Hepatocyte (in vitro differentiated cells): Measurements from ENCODE around the gene KCNJ5. TPM values are rescaled to one million over a fixed set of nuclear protein-coding genes. Genes with fewer than 3 reads are reported as not detected.

Source experiments
- DNase-seq: peaks from one replicate; pipeline ENCODE4 v3.0.0-alpha.2; 2016; ENCODE audit warnings: low spot score
- H2AFZ ChIP-seq: fragments of 200-600 bp; sonication (generic); 2 replicates; pipeline ENCODE4 v1.6.0; 2016; ENCODE audit warnings: antibody characterized with exemption, mild to moderate bottlenecking
- H3K27ac ChIP-seq: fragments of 200-600 bp; sonication (generic); 2 replicates; pipeline ENCODE4 v1.5.1; 2016; ENCODE audit warnings: mild to moderate bottlenecking
- H3K27me3 ChIP-seq: fragments of 200-600 bp; sonication (generic); 2 replicates; pipeline ENCODE4 v1.6.1; 2016
- H3K36me3 ChIP-seq: fragments of 200-600 bp; sonication (generic); replicated peaks from 2 replicates; pipeline ENCODE4 v1.5.1; 2016; ENCODE audit warnings: low read depth; ENCODE audit not compliant: insufficient read depth
- H3K4me1 ChIP-seq: fragments of 200-600 bp; sonication (generic); 2 replicates; pipeline ENCODE4 v1.5.1; 2016; ENCODE audit warnings: mild to moderate bottlenecking, moderate library complexity; ENCODE audit not compliant: insufficient read depth
- H3K4me2 ChIP-seq: fragments of 200-600 bp; sonication (generic); 2 replicates; pipeline ENCODE4 v1.6.0; 2016
- H3K4me3 ChIP-seq: fragments of 200-600 bp; sonication (generic); 2 replicates; pipeline ENCODE4 v1.5.1; 2016; ENCODE audit warnings: mild to moderate bottlenecking
- H3K79me2 ChIP-seq: fragments of 200-600 bp; sonication (generic); 2 replicates; pipeline ENCODE4 v1.6.0; 2017; ENCODE audit warnings: mild to moderate bottlenecking
- H3K9me2 ChIP-seq: fragments of 200-600 bp; sonication (generic); replicated peaks from 2 replicates; pipeline ENCODE4 v1.6.0; 2017; ENCODE audit warnings: mild to moderate bottlenecking; ENCODE audit not compliant: insufficient read depth
- H3K9me3 ChIP-seq: fragments of 200-600 bp; sonication (generic); 2 replicates; pipeline ENCODE4 v1.5.1; 2016; ENCODE audit warnings: low read depth, mild to moderate bottlenecking
- H4K20me1 ChIP-seq: fragments of 200-600 bp; sonication (generic); 2 replicates; pipeline ENCODE4 v1.6.0; 2016; ENCODE audit warnings: mild to moderate bottlenecking; ENCODE audit not compliant: insufficient read depth, poor library complexity, severe bottlenecking
- CTCF ChIP-seq: fragments of 200-600 bp; sonication (generic); IDR thresholded peaks from 2 replicates; pipeline ENCODE4 v1.5.1; 2016; ENCODE audit warnings: antibody characterized with exemption, mild to moderate bottlenecking; ENCODE audit not compliant: poor library complexity
- EZH2 ChIP-seq: fragments of 200-600 bp; sonication (generic); IDR thresholded peaks from 2 replicates; pipeline ENCODE4 v1.6.1; 2016; ENCODE audit warnings: antibody characterized with exemption, mild to moderate bottlenecking, borderline replicate concordance
- EZH2phosphoT487 ChIP-seq: fragments of 200-600 bp; sonication (generic); IDR thresholded peaks from one replicate; pipeline ENCODE4 v1.6.1; 2018; ENCODE audit warnings: antibody characterized with exemption, mild to moderate bottlenecking, low read depth, moderate library complexity; ENCODE audit not compliant: unreplicated experiment, severe bottlenecking
- WGBS: methylation state at CpG from one replicate; pipeline ENCODE4 v1.1.6; 2016; ENCODE audit warnings: low lambda C conversion rate; ENCODE audit errors: missing lambda C conversion rate; 5-methylcytosine and 5-hydroxymethylcytosine counted together
- polyA plus RNA-seq: library from polyadenylated mRNA; unstranded; fragments of >200 nt; fragmentation: Nextera tagmentation; extraction: Ambion mirVana; gene quantifications from 2 replicates; pipeline ENCODE4 v1.2.1, GENCODE V29; 2016
- total RNA-seq: library from RNA; depleted of rRNA; stranded (reverse); fragments of >200 nt; gene quantifications from 2 replicates; pipeline ENCODE4 v1.2.3, GENCODE V29; 2014

The KCNJ5 gene
- total and polyA plus RNA-seq, 2 experiments from 2014 or later = 1.00 to 1.2 TPM

- Histone ChIP-seq H4K20me1 (no peaks in the 10 kb centered on the region), H3K27me3 (peaks cover 27% of the 10 kb centered on the region), H3K79me2 (no peaks in the 10 kb centered on the region), H3K27ac (no peak overlapping the region), H3K4me2 (no peak overlapping the region), H3K36me3 (no peaks in the 10 kb centered on the region), H2AFZ (no peak overlapping the region), H3K4me1 (no peaks in the 10 kb centered on the region), H3K9me2 (no peaks in the 10 kb centered on the region), H3K9me3 (no peaks in the 10 kb centered on the region), H3K4me3 (no peak overlapping the region)
- no peak for DNase-seq
- no peak for TF ChIP-seq EZH2
- TF ChIP-seq CTCF = no peak
- TF ChIP-seq EZH2phosphoT487 = no peak
- 54% methylated on average over 6 of the region's 6 CpGs for WGBS
Observed at GRCh38 chr11:128872094-128872493, 19.1 kb upstream of the KCNJ5 start.

- Histone ChIP-seq H3K27ac (no peak overlapping the region), H4K20me1 (no peaks in the 10 kb centered on the region), H3K27me3 (peaks cover 27% of the 10 kb centered on the region), H3K4me3 (no peak overlapping the region), H3K4me1 (no peaks in the 10 kb centered on the region), H3K9me2 (no peaks in the 10 kb centered on the region), H3K79me2 (no peaks in the 10 kb centered on the region), H3K36me3 (no peaks in the 10 kb centered on the region), H2AFZ (no peak overlapping the region), H3K9me3 (no peaks in the 10 kb centered on the region), H3K4me2 (no peak overlapping the region)
- no peak for TF ChIP-seq CTCF
- no peak for TF ChIP-seq EZH2
- TF ChIP-seq EZH2phosphoT487 = no peak
- WGBS = 51% methylated on average over 3 of the region's 3 CpGs
- DNase-seq = no peak
Observed at GRCh38 chr11:128872594-128872993, 18.6 kb upstream of the KCNJ5 start.

- DNase-seq = no peak
- Histone ChIP-seq H3K4me2 (no peak overlapping the region), H3K27me3 (peaks cover 27% of the 10 kb centered on the region), H3K4me3 (no peak overlapping the region), H4K20me1 (no peaks in the 10 kb centered on the region), H3K27ac (no peak overlapping the region), H3K36me3 (no peaks in the 10 kb centered on the region), H2AFZ (no peak overlapping the region), H3K9me3 (no peaks in the 10 kb centered on the region), H3K4me1 (no peaks in the 10 kb centered on the region), H3K79me2 (no peaks in the 10 kb centered on the region), H3K9me2 (no peaks in the 10 kb centered on the region)
- TF ChIP-seq CTCF = no peak
- no peak for TF ChIP-seq EZH2
- TF ChIP-seq EZH2phosphoT487 = no peak
- WGBS = 81% methylated on average over 3 of the region's 3 CpGs
Observed at GRCh38 chr11:128874427-128874826, 16.7 kb upstream of the KCNJ5 start.

- 89% methylated on average over 22 of the region's 22 CpGs for WGBS
- no peak for TF ChIP-seq CTCF
- TF ChIP-seq EZH2phosphoT487 = no peak
- no peak for TF ChIP-seq EZH2
Observed at GRCh38 chr11:128876133-128876650, 15.0 kb upstream of the KCNJ5 start.

More at GRCh38 chr11:128876133-128876650, 15.0 kb upstream of the KCNJ5 start:
- Histone ChIP-seq H2AFZ (no peak overlapping the region), H3K4me2 (no peak overlapping the region), H3K4me1 (no peaks in the 10 kb centered on the region), H4K20me1 (no peaks in the 10 kb centered on the region), H3K9me3 (no peaks in the 10 kb centered on the region), H3K4me3 (no peak overlapping the region), H3K27ac (no peak overlapping the region), H3K36me3 (no peaks in the 10 kb centered on the region), H3K9me2 (no peaks in the 10 kb centered on the region), H3K79me2 (no peaks in the 10 kb centered on the region), H3K27me3 (peaks cover 27% of the 10 kb centered on the region)
- DNase-seq = no peak
